Measurements from ENCODE around the gene FBRSL1.
"Not testable (repeated sequence)": the region's sequence is repeated elsewhere in the genome, so short reads cannot be mapped to it uniquely, and the experiment has no call there.

FBRSL1 gene

DNA sequence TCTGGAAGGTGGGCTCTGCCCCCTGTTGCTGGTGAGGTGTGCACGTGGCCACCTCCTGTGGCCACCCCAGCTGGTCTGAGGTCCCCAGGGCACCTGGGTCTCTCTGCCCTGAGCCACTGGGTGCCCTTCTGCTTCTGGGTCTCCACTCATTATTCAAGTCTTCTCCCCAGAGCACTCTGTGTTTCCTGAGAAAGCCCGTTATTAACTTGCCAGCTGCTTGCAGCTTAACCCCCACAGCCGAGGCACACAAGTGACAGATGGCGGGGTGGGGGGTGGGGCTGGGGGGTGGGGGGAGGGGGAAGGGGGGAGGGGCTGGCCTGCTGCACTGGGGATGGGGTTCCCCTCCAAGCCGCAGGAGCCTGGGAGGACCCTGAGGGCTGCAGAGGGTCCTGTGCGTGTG, 40.5 kb downstream of the FBRSL1 start:
- H3K9ac ChIP-seq = no peak overlapping the region
- no peaks in the 10 kb centered on the region for H3K4me1 ChIP-seq (ENCODE audit: low read depth, poor library complexity, severe bottlenecking)
- H2AFZ ChIP-seq (ENCODE audit: low read depth) = no peak overlapping the region
- no peak overlapping the region for H3K4me2 ChIP-seq
- no peaks in the 10 kb centered on the region for H3K27me3 ChIP-seq (ENCODE audit: insufficient read depth, low read depth)
- H4K20me1 ChIP-seq (ENCODE audit: insufficient read depth) = no peaks in the 10 kb centered on the region
- H3K27ac ChIP-seq = no peak overlapping the region
- H3K79me2 ChIP-seq (ENCODE audit: insufficient read depth, low read depth) = no peaks in the 10 kb centered on the region
- H3K4me3 ChIP-seq (IDR thresholded peaks at IDR 0.05; ENCODE audit: insufficient read depth, low read depth, low read length) = no peak overlapping the region
- no peaks in the 10 kb centered on the region for H3K36me3 ChIP-seq (ENCODE audit: insufficient read depth)
- TF ChIP-seq, protein P1, sequence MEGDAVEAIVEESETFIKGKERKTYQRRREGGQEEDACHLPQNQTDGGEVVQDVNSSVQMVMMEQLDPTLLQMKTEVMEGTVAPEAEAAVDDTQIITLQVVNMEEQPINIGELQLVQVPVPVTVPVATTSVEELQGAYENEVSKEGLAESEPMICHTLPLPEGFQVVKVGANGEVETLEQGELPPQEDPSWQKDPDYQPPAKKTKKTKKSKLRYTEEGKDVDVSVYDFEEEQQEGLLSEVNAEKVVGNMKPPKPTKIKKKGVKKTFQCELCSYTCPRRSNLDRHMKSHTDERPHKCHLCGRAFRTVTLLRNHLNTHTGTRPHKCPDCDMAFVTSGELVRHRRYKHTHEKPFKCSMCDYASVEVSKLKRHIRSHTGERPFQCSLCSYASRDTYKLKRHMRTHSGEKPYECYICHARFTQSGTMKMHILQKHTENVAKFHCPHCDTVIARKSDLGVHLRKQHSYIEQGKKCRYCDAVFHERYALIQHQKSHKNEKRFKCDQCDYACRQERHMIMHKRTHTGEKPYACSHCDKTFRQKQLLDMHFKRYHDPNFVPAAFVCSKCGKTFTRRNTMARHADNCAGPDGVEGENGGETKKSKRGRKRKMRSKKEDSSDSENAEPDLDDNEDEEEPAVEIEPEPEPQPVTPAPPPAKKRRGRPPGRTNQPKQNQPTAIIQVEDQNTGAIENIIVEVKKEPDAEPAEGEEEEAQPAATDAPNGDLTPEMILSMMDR (conservative IDR thresholded peaks at IDR 0.05; ENCODE audit: low read depth, low read length) = no peak

DNA sequence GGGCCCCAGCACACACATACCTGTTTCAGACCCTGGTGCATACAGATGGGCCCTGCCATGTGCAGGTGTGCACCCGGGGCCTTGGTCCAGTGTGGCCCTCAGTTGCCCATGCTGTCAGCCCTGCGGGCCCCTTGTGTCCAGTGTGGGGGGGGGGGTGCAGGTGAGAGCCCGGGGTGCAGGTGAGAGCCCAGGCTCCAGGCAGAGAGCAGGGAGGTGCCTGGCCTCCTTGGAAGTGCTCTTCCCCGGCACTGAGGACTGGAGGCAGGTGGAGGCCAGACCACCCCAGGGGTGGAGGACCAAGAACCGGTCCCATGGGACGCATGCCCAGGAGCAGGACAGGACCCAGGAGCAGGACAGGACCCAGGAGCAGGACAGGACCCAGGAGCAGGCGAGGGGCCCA, 40.9 kb downstream of the FBRSL1 start:
- H3K4me3 ChIP-seq (IDR thresholded peaks at IDR 0.05; ENCODE audit: insufficient read depth, low read depth, low read length) = no peak overlapping the region
- no peak overlapping the region for H3K4me2 ChIP-seq
- H3K79me2 ChIP-seq (ENCODE audit: insufficient read depth, low read depth) = no peaks in the 10 kb centered on the region
- H2AFZ ChIP-seq (ENCODE audit: low read depth) = no peak overlapping the region
- H3K27ac ChIP-seq = no peak overlapping the region
- H3K4me1 ChIP-seq (ENCODE audit: low read depth, poor library complexity, severe bottlenecking) = no peaks in the 10 kb centered on the region
- H3K27me3 ChIP-seq (ENCODE audit: insufficient read depth, low read depth) = no peaks in the 10 kb centered on the region
- no peak overlapping the region for H3K9ac ChIP-seq
- TF ChIP-seq, protein P1 (conservative IDR thresholded peaks at IDR 0.05; ENCODE audit: low read depth, low read length) = no peak
- no peaks in the 10 kb centered on the region for H4K20me1 ChIP-seq (ENCODE audit: insufficient read depth)
- H3K36me3 ChIP-seq (ENCODE audit: insufficient read depth) = no peaks in the 10 kb centered on the region

DNA sequence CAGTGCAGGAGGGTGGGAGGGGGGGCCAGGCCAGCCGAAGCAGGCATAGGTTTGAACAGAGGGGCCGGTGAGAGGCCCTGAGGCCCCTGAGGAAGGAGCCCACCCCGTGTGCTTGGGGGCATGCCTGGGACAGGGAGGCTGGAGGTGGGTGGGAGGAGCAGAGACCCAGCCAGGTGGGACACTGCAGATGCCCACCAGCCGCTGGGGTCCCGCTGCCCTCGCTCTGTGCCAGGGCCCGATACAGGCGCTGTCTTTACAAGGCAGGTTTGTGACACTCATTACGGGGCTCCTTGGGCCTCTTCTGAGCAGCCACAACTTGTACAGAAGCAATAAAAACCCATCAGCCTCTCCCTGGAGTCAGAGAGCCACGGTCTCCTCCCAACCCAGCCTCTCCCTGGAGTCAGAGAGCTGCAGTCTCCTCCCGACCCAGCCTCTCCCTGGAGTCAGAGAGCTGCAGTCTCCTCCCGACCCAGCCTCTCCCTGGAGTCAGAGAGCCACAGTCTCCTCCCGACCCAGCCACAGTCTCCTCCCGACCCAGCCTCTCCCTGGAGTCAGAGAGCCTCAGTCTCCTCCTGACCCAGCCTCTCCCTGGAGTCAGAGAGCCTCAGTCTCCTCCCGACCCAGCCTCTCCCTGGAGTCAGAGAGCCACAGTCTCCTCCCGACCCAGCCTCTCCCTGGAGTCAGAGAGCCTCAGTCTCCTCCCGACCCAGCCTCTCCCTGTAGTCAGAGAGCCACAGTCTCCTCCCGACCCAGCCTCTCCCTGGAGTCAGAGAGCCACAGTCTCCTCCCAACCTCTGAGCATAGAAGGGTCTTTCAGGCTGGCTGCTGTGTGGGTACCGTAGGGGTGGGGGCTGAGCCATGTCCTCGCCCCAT, 43.0 kb downstream of the FBRSL1 start:
- not testable (repeated sequence) for H3K27ac ChIP-seq, H3K9ac ChIP-seq

DNA sequence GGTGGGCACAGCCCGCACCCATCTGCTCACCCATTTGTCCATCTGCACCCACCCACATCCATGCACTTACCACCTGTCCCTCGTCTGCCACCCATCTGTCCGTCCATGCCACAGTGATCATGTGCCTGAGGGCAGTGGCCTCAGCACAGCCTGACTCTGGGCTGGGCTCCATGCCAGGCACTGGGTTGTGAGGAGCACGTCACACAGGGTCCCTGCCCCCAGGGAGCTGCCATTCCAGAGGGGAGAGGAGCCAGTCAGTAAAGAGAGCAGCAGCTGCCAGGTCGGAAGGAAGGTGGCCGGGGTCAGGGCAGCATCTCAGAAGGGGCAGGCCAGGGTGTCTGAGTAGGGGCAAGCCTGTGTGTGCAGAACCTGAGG, 43.6 kb downstream of the FBRSL1 start:
- no peaks in the 10 kb centered on the region for H3K36me3 ChIP-seq (ENCODE audit: insufficient read depth)
- no peaks in the 10 kb centered on the region for H3K27me3 ChIP-seq (ENCODE audit: insufficient read depth, low read depth)
- no peak overlapping the region for H3K9ac ChIP-seq
- no peak overlapping the region for H2AFZ ChIP-seq (ENCODE audit: low read depth)
- no peaks in the 10 kb centered on the region for H3K79me2 ChIP-seq (ENCODE audit: insufficient read depth, low read depth)
- H3K27ac ChIP-seq = no peak overlapping the region
- H3K4me1 ChIP-seq (ENCODE audit: low read depth, poor library complexity, severe bottlenecking) = no peaks in the 10 kb centered on the region
- TF ChIP-seq, protein P1 (conservative IDR thresholded peaks at IDR 0.05; ENCODE audit: low read depth, low read length) = no peak
- H3K4me2 ChIP-seq = no peak overlapping the region
- H3K4me3 ChIP-seq (IDR thresholded peaks at IDR 0.05; ENCODE audit: insufficient read depth, low read depth, low read length) = no peak overlapping the region
- no peaks in the 10 kb centered on the region for H4K20me1 ChIP-seq (ENCODE audit: insufficient read depth)

More for the DNA sequence above, 43.0 kb downstream of the FBRSL1 start:
- H3K79me2 ChIP-seq (ENCODE audit: insufficient read depth, low read depth); H3K4me1 ChIP-seq (ENCODE audit: low read depth, poor library complexity, severe bottlenecking); H2AFZ ChIP-seq (ENCODE audit: low read depth); H3K4me2 ChIP-seq; H4K20me1 ChIP-seq (ENCODE audit: insufficient read depth); H3K27me3 ChIP-seq (ENCODE audit: insufficient read depth, low read depth); H3K4me3 ChIP-seq (IDR thresholded peaks at IDR 0.05; ENCODE audit: insufficient read depth, low read depth, low read length); H3K36me3 ChIP-seq (ENCODE audit: insufficient read depth): not testable (repeated sequence)

DNA sequence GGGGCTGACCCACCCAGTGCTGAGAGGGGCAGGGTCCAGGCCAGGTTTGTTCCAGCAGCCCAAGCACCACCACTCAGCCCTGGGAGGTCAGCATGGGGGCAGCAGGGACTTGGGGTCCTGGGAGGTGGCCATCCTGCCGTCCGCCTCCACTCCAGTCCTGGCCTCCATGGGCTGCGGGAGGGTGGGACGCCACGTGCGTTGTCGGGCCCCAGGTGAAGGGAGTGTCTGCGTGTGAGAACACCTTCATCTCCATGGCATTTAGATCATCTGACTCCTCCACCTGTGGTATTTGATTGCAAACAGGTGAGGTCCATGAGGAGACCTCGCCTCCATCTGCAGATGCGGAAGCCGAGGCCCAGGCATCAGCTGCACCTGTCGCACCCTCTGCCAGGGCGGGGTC, 44.1 kb downstream of the FBRSL1 start:
- Histone ChIP-seq H3K36me3 (ENCODE audit: insufficient read depth) (no peaks in the 10 kb centered on the region), H3K4me3 (IDR thresholded peaks at IDR 0.05; ENCODE audit: insufficient read depth, low read depth, low read length) (no peak overlapping the region), H3K27me3 (ENCODE audit: insufficient read depth, low read depth) (no peaks in the 10 kb centered on the region), H3K27ac (no peak overlapping the region), H3K4me1 (ENCODE audit: low read depth, poor library complexity, severe bottlenecking) (no peaks in the 10 kb centered on the region), H3K4me2 (no peak overlapping the region), H2AFZ (ENCODE audit: low read depth) (no peak overlapping the region), H3K9ac (no peak overlapping the region), H3K79me2 (ENCODE audit: insufficient read depth, low read depth) (no peaks in the 10 kb centered on the region), H4K20me1 (ENCODE audit: insufficient read depth) (no peaks in the 10 kb centered on the region)
- TF ChIP-seq, protein P1 (conservative IDR thresholded peaks at IDR 0.05; ENCODE audit: low read depth, low read length) = no peak

Data from KMS-11 (cell line).